Esophagus (tissue), 2 donors: ENCODE measurements around the gene OLFM1. TPM values are rescaled to one million over a fixed set of nuclear protein-coding genes. Genes with fewer than 3 reads are reported as not detected.

Source experiments
- H3K27ac ChIP-seq, 2 donors: one replicate each; pipeline ENCODE4 v1.5.1; 2013; ENCODE audit warnings: low read depth in 2 of 2, mild to moderate bottlenecking in 2 of 2, inconsistent platforms in 1 of 2, low read length in 1 of 2, moderate library complexity in 1 of 2
- H3K27me3 ChIP-seq, 2 donors: one replicate each; pipeline ENCODE4 v1.6.1; 2013; ENCODE audit warnings: low read length in 2 of 2, control low read depth in 1 of 2, mild to moderate bottlenecking in 1 of 2; ENCODE audit not compliant: insufficient read depth in 2 of 2, control insufficient read depth in 1 of 2
- H3K36me3 ChIP-seq, 2 donors: one replicate each; pipeline ENCODE4 v1.6.1; 2013; ENCODE audit warnings: low read length in 1 of 2; ENCODE audit not compliant: control insufficient read depth in 2 of 2, insufficient read depth in 2 of 2
- H3K4me1 ChIP-seq, 2 donors: one replicate each; pipeline ENCODE4 v1.6.1; 2013; ENCODE audit warnings: low read length in 1 of 2; ENCODE audit not compliant: control insufficient read depth in 2 of 2, insufficient read depth in 2 of 2
- H3K4me3 ChIP-seq, 2 donors: one replicate each; pipeline ENCODE4 v1.5.1; 2013; ENCODE audit warnings: low read length in 2 of 2, mild to moderate bottlenecking in 2 of 2, low read depth in 1 of 2, moderate library complexity in 1 of 2
- H3K9me3 ChIP-seq, 2 donors: one replicate each; pipeline ENCODE4 v1.6.1; 2013; ENCODE audit warnings: mild to moderate bottlenecking in 2 of 2, low read depth in 1 of 2, low read length in 1 of 2, moderate library complexity in 1 of 2; ENCODE audit not compliant: control insufficient read depth in 2 of 2, insufficient read depth in 1 of 2
- WGBS, 2 donors: extraction: QIAGEN DNeasy Blood & Tissue Kit; methylation state at CpG; one replicate each; pipeline ENCODE4 v1.1.7; 2013; 5-methylcytosine and 5-hydroxymethylcytosine counted together
- polyA plus RNA-seq, 2 donors: library from polyadenylated mRNA; stranded (reverse); fragments of 200-250 nt; gene quantifications; one replicate each; pipeline ENCODE4 v1.2.3, GENCODE V29; 2013
- donor health status: healthy with polysubstance abuse.
- donor health status: Bipolar disorder and iron deficiency.

Gene OLFM1
- polyA plus RNA-seq, 2 donors: 2.3 to 4.8 TPM

GRCh38 chr9:135126451-135127187 is 39.2 kb downstream of the OLFM1 start:
- H3K4me1 ChIP-seq: peaks cover 2 to 12% of the 10 kb centered on the region in 2 donors
- H3K36me3 ChIP-seq: no peaks in the 10 kb centered on the region
- 56 to 65% methylated on average over 34 of the region's 34 CpGs for whole genome bisulfite sequencing, 2 donors
- H3K27me3 ChIP-seq: no peaks in the 10 kb centered on the region
- no peaks in the 10 kb centered on the region for H3K9me3 ChIP-seq
- no peak overlapping the region for H3K4me3 ChIP-seq
- peak overlapping the region in 1 of 2 donors; percentile 57 for H3K27ac ChIP-seq

- 52 to 55% methylated on average over 23 of the region's 23 CpGs for WGBS, 2 donors
- H3K9me3 ChIP-seq: no peaks in the 10 kb centered on the region
- no peak overlapping the region for H3K4me3 ChIP-seq
- no peaks in the 10 kb centered on the region for H3K36me3 ChIP-seq
- peaks cover 2 to 12% of the 10 kb centered on the region in 2 donors for H3K4me1 ChIP-seq
- H3K27me3 ChIP-seq: no peaks in the 10 kb centered on the region
- H3K27ac ChIP-seq: no peak overlapping the region
Observed at GRCh38 chr9:135127718-135128670, 40.5 kb downstream of the OLFM1 start.

- Histone ChIP-seq H3K4me3 (no peak overlapping the region), H3K36me3 (no peaks in the 10 kb centered on the region), H3K4me1 (peaks cover 4 to 14% of the 10 kb centered on the region in 2 donors), H3K9me3 (no peaks in the 10 kb centered on the region), H3K27me3 (no peaks in the 10 kb centered on the region), H3K27ac (no peak overlapping the region)
- WGBS, 2 donors: 72 to 90% methylated on average over 6 to 7 of the region's 7 CpGs
Observed at GRCh38 chr9:135129137-135129695, 41.7 kb downstream of the OLFM1 start.

- 50 to 58% methylated on average over 18 of the region's 18 CpGs for WGBS, 2 donors
- peaks cover 6 to 16% of the 10 kb centered on the region in 2 donors for H3K4me1 ChIP-seq
- H3K27ac ChIP-seq: peak overlapping the region; percentile 55 to 69
- H3K9me3 ChIP-seq: no peaks in the 10 kb centered on the region
- H3K4me3 ChIP-seq: no peak overlapping the region
- no peaks in the 10 kb centered on the region for H3K27me3 ChIP-seq
- no peaks in the 10 kb centered on the region for H3K36me3 ChIP-seq
Observed at GRCh38 chr9:135130207-135130976, 42.9 kb downstream of the OLFM1 start.

- H3K27ac ChIP-seq: no peak overlapping the region
- WGBS, 2 donors: 84% methylated on average over 8 of the region's 8 CpGs
Observed at GRCh38 chr9:135131488-135131887, 44.0 kb downstream of the OLFM1 start.

GRCh38 chr9:135132008-135132407 is 44.5 kb downstream of the OLFM1 start:
- WGBS, 2 donors: 82 to 86% methylated on average over 18 of the region's 18 CpGs

More at GRCh38 chr9:135131488-135131887, 44.0 kb downstream of the OLFM1 start:
- H3K4me3 ChIP-seq: no peak overlapping the region
- H3K4me1 ChIP-seq: peaks cover 6 to 16% of the 10 kb centered on the region in 2 donors
- H3K9me3 ChIP-seq: no peaks in the 10 kb centered on the region
- H3K36me3 ChIP-seq: no peaks in the 10 kb centered on the region
- H3K27me3 ChIP-seq: no peaks in the 10 kb centered on the region

GRCh38 chr9:135134268-135135022 is 47.0 kb downstream of the OLFM1 start:
- Histone ChIP-seq H3K27ac (no peak overlapping the region), H3K27me3 (no peaks in the 10 kb centered on the region)

More at GRCh38 chr9:135132008-135132407, 44.5 kb downstream of the OLFM1 start:
- Histone ChIP-seq H3K9me3 (no peaks in the 10 kb centered on the region), H3K36me3 (no peaks in the 10 kb centered on the region), H3K4me3 (no peak overlapping the region), H3K27ac (no peak overlapping the region), H3K4me1 (peaks cover 6 to 14% of the 10 kb centered on the region in 2 donors), H3K27me3 (no peaks in the 10 kb centered on the region)

GRCh38 chr9:135135171-135135928 is 47.9 kb downstream of the OLFM1 start:
- Histone ChIP-seq H3K36me3 (no peaks in the 10 kb centered on the region), H3K4me3 (no peak overlapping the region), H3K27ac (no peak overlapping the region), H3K9me3 (peaks cover 0 to 7% of the 10 kb centered on the region in 2 donors), H3K27me3 (no peaks in the 10 kb centered on the region), H3K4me1 (peaks cover 4 to 11% of the 10 kb centered on the region in 2 donors)
- 73 to 79% methylated on average over 13 of the region's 13 CpGs for WGBS, 2 donors

More at GRCh38 chr9:135134268-135135022, 47.0 kb downstream of the OLFM1 start:
- Histone ChIP-seq H3K4me3 (no peak overlapping the region), H3K36me3 (no peaks in the 10 kb centered on the region), H3K9me3 (peaks cover 0 to 7% of the 10 kb centered on the region in 2 donors), H3K4me1 (peaks cover 4 to 11% of the 10 kb centered on the region in 2 donors)
- WGBS, 2 donors: 35 to 37% methylated on average over 28 of the region's 28 CpGs
